GM23338 (cell line): ENCODE data around the gene SERPINA6.

Experiments used
- EZH2 ChIP-seq: fragments of 200-600 bp; sonication (generic); IDR thresholded peaks from one replicate; pipeline ENCODE4 v1.8.0; 2017; ENCODE audit warnings: antibody characterized with exemption, mild to moderate bottlenecking, low read depth; ENCODE audit not compliant: unreplicated experiment
- EZH2phosphoT487 ChIP-seq: fragments of 200-600 bp; sonication (generic); IDR thresholded peaks from one replicate; pipeline ENCODE4 v1.8.1; 2018; ENCODE audit warnings: antibody characterized with exemption; ENCODE audit not compliant: unreplicated experiment
- POLR2AphosphoS5 ChIP-seq: IDR thresholded peaks from 2 replicates; pipeline ENCODE4 v1.6.1; 2016; ENCODE audit warnings: antibody characterized with exemption, low read depth
- TF ChIP-seq, protein P1 (sequence below), 2 experiments: fragments of 200-600 bp in 1 of 2; sonication (generic) in 1 of 2; conservative IDR thresholded peaks; 2 replicates each; pipeline versions ENCODE4 v1.5.1 to v1.6.1; 2016 to 2017; ENCODE audit warnings: antibody characterized with exemption in 2 of 2, low read depth in 2 of 2, mild to moderate bottlenecking in 2 of 2, moderate library complexity in 1 of 2

- TF ChIP-seq, protein P1, sequence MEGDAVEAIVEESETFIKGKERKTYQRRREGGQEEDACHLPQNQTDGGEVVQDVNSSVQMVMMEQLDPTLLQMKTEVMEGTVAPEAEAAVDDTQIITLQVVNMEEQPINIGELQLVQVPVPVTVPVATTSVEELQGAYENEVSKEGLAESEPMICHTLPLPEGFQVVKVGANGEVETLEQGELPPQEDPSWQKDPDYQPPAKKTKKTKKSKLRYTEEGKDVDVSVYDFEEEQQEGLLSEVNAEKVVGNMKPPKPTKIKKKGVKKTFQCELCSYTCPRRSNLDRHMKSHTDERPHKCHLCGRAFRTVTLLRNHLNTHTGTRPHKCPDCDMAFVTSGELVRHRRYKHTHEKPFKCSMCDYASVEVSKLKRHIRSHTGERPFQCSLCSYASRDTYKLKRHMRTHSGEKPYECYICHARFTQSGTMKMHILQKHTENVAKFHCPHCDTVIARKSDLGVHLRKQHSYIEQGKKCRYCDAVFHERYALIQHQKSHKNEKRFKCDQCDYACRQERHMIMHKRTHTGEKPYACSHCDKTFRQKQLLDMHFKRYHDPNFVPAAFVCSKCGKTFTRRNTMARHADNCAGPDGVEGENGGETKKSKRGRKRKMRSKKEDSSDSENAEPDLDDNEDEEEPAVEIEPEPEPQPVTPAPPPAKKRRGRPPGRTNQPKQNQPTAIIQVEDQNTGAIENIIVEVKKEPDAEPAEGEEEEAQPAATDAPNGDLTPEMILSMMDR (conservative IDR thresholded peaks at IDR 0.05; ENCODE audit: low read depth in 2 of 2), result no peak
- no peak for TF ChIP-seq EZH2
- TF ChIP-seq EZH2phosphoT487, result no peak
- TF ChIP-seq POLR2AphosphoS5, result no peak
Measured at GRCh38 chr14:94291159-94291905, 31.8 kb downstream of the SERPINA6 start.
